HepG2 (cell line): Measurements from ENCODE around the gene SNED1. TPM values are rescaled to one million over a fixed set of nuclear protein-coding genes. Genes with fewer than 3 reads are reported as not detected.

Source experiments
- AFF4 ChIP-seq: sonication (generic); formaldehyde crosslinking; IDR thresholded peaks from 2 replicates; pipeline ENCODE4 v1.4.0; 2020; ENCODE audit warnings: missing genetic modification reagents
- DDIT3 ChIP-seq: sonication (generic); formaldehyde crosslinking; IDR thresholded peaks from 2 replicates; pipeline ENCODE4 v1.4.0; 2020; ENCODE audit warnings: mild to moderate bottlenecking, missing genetic modification reagents
- EEA1 ChIP-seq: sonication (generic); formaldehyde crosslinking; IDR thresholded peaks from 2 replicates; pipeline ENCODE4 v1.5.1; 2020; ENCODE audit warnings: mild to moderate bottlenecking, missing genetic modification reagents, borderline replicate concordance
- FOXP1 ChIP-seq, 2 experiments: fragments of 450-650 bp in 1 of 2; IDR thresholded peaks; 2 replicates each; pipeline ENCODE4 v1.6.1; 2017 to 2018; ENCODE audit warnings: antibody characterized with exemption in 1 of 2
- HMG20B ChIP-seq: conservative IDR thresholded peaks from 2 replicates; pipeline ENCODE4 v1.6.1; 2016; ENCODE audit warnings: missing genetic modification reagents, missing compliant biosample characterization
- MAX ChIP-seq: IDR thresholded peaks from 2 replicates; pipeline ENCODE4 v1.6.1; 2012; ENCODE audit warnings: inconsistent platforms
- MEF2D ChIP-seq: sonication (generic); formaldehyde crosslinking; IDR thresholded peaks from 2 replicates; pipeline ENCODE4 v1.5.1; 2020; ENCODE audit warnings: mild to moderate bottlenecking, missing genetic modification reagents
- REST ChIP-seq, 2 experiments: IDR thresholded peaks; 2 replicates each; pipeline ENCODE4 v1.6.1; 2011 to 2012; ENCODE audit warnings: low read length in 2 of 2, borderline replicate concordance in 1 of 2, low read depth in 1 of 2, mild to moderate bottlenecking in 1 of 2, moderate library complexity in 1 of 2
- SRF ChIP-seq: IDR thresholded peaks from 2 replicates; pipeline ENCODE4 v1.6.1; 2011; ENCODE audit warnings: mild to moderate bottlenecking, low read depth, low read length, moderate library complexity
- TGIF2 ChIP-seq: IDR thresholded peaks from 2 replicates; pipeline ENCODE4 v1.6.1; 2016; ENCODE audit warnings: control low read depth, missing compliant biosample characterization
- ZNF343 ChIP-seq: sonication (generic); formaldehyde crosslinking; IDR thresholded peaks from 2 replicates; pipeline ENCODE4 v1.4.0; 2020; ENCODE audit warnings: mild to moderate bottlenecking, missing genetic modification reagents
- ZNF550 ChIP-seq: sonication (generic); formaldehyde crosslinking; IDR thresholded peaks from 2 replicates; pipeline ENCODE4 v1.4.0; 2020; ENCODE audit warnings: mild to moderate bottlenecking, missing genetic modification reagents, borderline replicate concordance
- ZNF564 ChIP-seq: sonication (generic); formaldehyde crosslinking; IDR thresholded peaks from 2 replicates; pipeline ENCODE4 v1.8.1; 2023; ENCODE audit warnings: mild to moderate bottlenecking, missing genetic modification reagents
- ZNF720 ChIP-seq: sonication (generic); formaldehyde crosslinking; IDR thresholded peaks from 2 replicates; pipeline ENCODE4 v1.4.0; 2020; ENCODE audit warnings: missing genetic modification reagents
- polyA plus RNA-seq, 8 experiments: library from polyadenylated mRNA; depleted of rRNA in 3 of 8; stranded (reverse) in 7 of 8; unstranded in 1 of 8; fragments of >200 nt; fragmentation: Illumina TruSeq in 4 of 8; extraction: Trizol in 4 of 8; gene quantifications; 2 replicates each; pipeline versions ENCODE4 v1.2.1 to v1.2.3, GENCODE V29; 2011 to 2016; ENCODE audit warnings: low read depth in 4 of 8, missing spikeins in 1 of 8, mixed read lengths in 1 of 8; ENCODE audit not compliant: insufficient read depth in 1 of 8
- total RNA-seq, 5 experiments: library from RNA; depleted of rRNA; stranded (reverse); fragments of >200 nt; fragmentation: Illumina TruSeq; extraction: Trizol; gene quantifications; 2 replicates each; pipeline ENCODE4 v1.2.3, GENCODE V29; 2016; ENCODE audit warnings: low read depth in 1 of 5
- TF ChIP-seq, protein P1 (sequence below): sonication (generic); formaldehyde crosslinking; IDR thresholded peaks from 2 replicates; pipeline ENCODE4 v1.8.0; 2022; ENCODE audit warnings: mild to moderate bottlenecking, missing genetic modification reagents, moderate library complexity
- TF ChIP-seq, protein P2 (sequence below): sonication (generic); formaldehyde crosslinking; IDR thresholded peaks from 2 replicates; pipeline ENCODE4 v1.8.1; 2023; ENCODE audit warnings: mild to moderate bottlenecking, moderate library complexity, missing genetic modification reagents

The SNED1 gene
- total and polyA plus RNA-seq, 2 of the 13 experiments (the other 11 are each of a cell fraction or from before 2014, with no cell fraction given), result 0.15 to 0.65 TPM

GRCh38 chr2:241102239-241102803, 103.9 kb downstream of the SNED1 start, which contains the start of gene MTERF4 (continued):
- TF ChIP-seq AFF4 (CRISPR knock-in tag), result peak; percentile 98
- TF ChIP-seq SRF, result peak; percentile 77
- TF ChIP-seq ZNF720, result peak; percentile 81; the same call in 1 of the 2 replicates
- TF ChIP-seq HMG20B (CRISPR knock-in tag), result peak; percentile 89
- peak; percentile 99 for TF ChIP-seq ZNF564 (CRISPR knock-in tag)
- TF ChIP-seq DDIT3 (CRISPR knock-in tag), result 0 out of 2 replicates have a peak, but pooled peaks have one; percentile 83
- TF ChIP-seq ZNF343 (CRISPR knock-in tag), result peak; percentile 97
- no peak; the same call in 1 of the 2 replicates for TF ChIP-seq EEA1 (CRISPR knock-in tag)
- no peak for TF ChIP-seq FOXP1 (IDR thresholded peaks at IDR 0.05)
- peak; percentile 74 for TF ChIP-seq FOXP1 (CRISPR knock-in tag; IDR thresholded peaks at IDR 0.05)
- TF ChIP-seq MAX, result peak; percentile 97
- TF ChIP-seq MEF2D (CRISPR knock-in tag), result peak; percentile 98
- TF ChIP-seq, protein P1, sequence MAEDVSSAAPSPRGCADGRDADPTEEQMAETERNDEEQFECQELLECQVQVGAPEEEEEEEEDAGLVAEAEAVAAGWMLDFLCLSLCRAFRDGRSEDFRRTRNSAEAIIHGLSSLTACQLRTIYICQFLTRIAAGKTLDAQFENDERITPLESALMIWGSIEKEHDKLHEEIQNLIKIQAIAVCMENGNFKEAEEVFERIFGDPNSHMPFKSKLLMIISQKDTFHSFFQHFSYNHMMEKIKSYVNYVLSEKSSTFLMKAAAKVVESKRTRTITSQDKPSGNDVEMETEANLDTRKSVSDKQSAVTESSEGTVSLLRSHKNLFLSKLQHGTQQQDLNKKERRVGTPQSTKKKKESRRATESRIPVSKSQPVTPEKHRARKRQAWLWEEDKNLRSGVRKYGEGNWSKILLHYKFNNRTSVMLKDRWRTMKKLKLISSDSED (CRISPR knock-in tag), result 0 out of 2 replicates have a peak, but pooled peaks have one; percentile 38
- TF ChIP-seq, protein P2, sequence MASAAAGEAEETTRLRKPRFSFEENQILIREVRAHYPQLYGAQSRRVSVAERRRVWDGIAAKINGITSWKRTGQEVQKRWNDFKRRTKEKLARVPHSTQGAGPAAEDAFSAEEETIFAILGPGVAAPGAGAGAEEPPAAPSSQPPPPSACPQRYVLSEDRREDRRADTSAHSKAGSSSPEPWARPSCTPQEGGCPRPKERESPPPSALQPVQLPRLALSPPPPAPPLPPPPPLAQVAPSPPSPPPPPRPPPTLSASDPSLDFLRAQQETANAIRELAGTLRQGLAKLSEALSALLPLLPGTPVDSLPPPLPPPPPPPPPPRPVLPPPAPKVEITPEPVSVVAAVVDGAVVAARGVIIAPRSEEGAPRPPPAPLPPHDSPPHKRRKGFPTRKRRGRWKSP (CRISPR knock-in tag), result peak; percentile 91
- TF ChIP-seq TGIF2 (CRISPR knock-in tag), result peak; percentile 98
- TF ChIP-seq REST (IDR thresholded peaks at IDR 0.05; ENCODE audit: borderline replicate concordance in 1 of 2, low read depth in 1 of 2, low read length in 2 of 2), result peak in 1 of 2 experiments; percentile 81; a peak in 1 of 4 replicates
- TF ChIP-seq ZNF550, result 0 out of 2 replicates have a peak, but pooled peaks have one; percentile 70
